SK-N-SH treated with all-trans-retinoic acid at 6 μM for 48 hours (cell line): ENCODE measurements around the gene TMEM181.

Experiments
- BACH2 ChIP-seq: fragments of 250-450 bp; sonication (Bioruptor Pico); IDR thresholded peaks from 2 replicates; pipeline ENCODE4 v1.9.0; 2021; ENCODE audit warnings: mild to moderate bottlenecking, borderline replicate concordance
- CSDC2 ChIP-seq: fragments of 250-450 bp; sonication (Bioruptor Pico); IDR thresholded peaks from 2 replicates; pipeline ENCODE4 v1.5.0; 2020; ENCODE audit warnings: mild to moderate bottlenecking, moderate library complexity
- CSRNP3 ChIP-seq: fragments of 250-450 bp; sonication (Bioruptor Pico); IDR thresholded peaks from 2 replicates; pipeline ENCODE4 v1.5.1; 2021; ENCODE audit warnings: mild to moderate bottlenecking, moderate library complexity
- ISL1 ChIP-seq: fragments of 250-450 bp; sonication (Bioruptor Pico); IDR thresholded peaks from 2 replicates; pipeline ENCODE4 v2.1.2; 2022; ENCODE audit warnings: mild to moderate bottlenecking, moderate library complexity
- RARB ChIP-seq: fragments of 250-450 bp; sonication (Bioruptor Pico); IDR thresholded peaks from 2 replicates; pipeline ENCODE4 v1.8.0; 2021; ENCODE audit warnings: mild to moderate bottlenecking, moderate library complexity
- TSHZ2 ChIP-seq: fragments of 250-450 bp; sonication (Bioruptor Pico); IDR thresholded peaks from 2 replicates; pipeline ENCODE4 v1.5.0; 2020; ENCODE audit warnings: mild to moderate bottlenecking, moderate library complexity
- ZC3H10 ChIP-seq: fragments of 250-450 bp; sonication (Bioruptor Pico); IDR thresholded peaks from 2 replicates; pipeline ENCODE4 v1.5.1; 2021; ENCODE audit warnings: mild to moderate bottlenecking, moderate library complexity
- ZFP3 ChIP-seq: fragments of 250-450 bp; sonication (Bioruptor Pico); IDR thresholded peaks from 2 replicates; pipeline ENCODE4 v1.5.0; 2020; ENCODE audit warnings: mild to moderate bottlenecking, moderate library complexity
- ZFP30 ChIP-seq: fragments of 450-650 bp; formaldehyde crosslinking; IDR thresholded peaks from 2 replicates; pipeline ENCODE4 v1.5.0; 2022; ENCODE audit warnings: mild to moderate bottlenecking, moderate library complexity
- ZNF70 ChIP-seq: fragments of 450-650 bp; formaldehyde crosslinking; IDR thresholded peaks from 2 replicates; pipeline ENCODE4 v1.5.0; 2020; ENCODE audit warnings: mild to moderate bottlenecking, moderate library complexity
- ZNF8 ChIP-seq: fragments of 450-650 bp; formaldehyde crosslinking; IDR thresholded peaks from 2 replicates; pipeline ENCODE4 v1.5.0; 2020; ENCODE audit warnings: mild to moderate bottlenecking, moderate library complexity

GRCh38 chr6:158586652-158587051 is 26.8 kb downstream of the TMEM181 start:
- TF ChIP-seq ZNF70 (no peak), TSHZ2 (CRISPR knock-in tag) (no peak), ZC3H10 (CRISPR knock-in tag) (no peak), ZFP3 (CRISPR knock-in tag) (no peak), ISL1 (CRISPR knock-in tag) (no peak), ZNF8 (CRISPR knock-in tag) (no peak), ZFP30 (CRISPR knock-in tag) (no peak), CSDC2 (CRISPR knock-in tag) (no peak), RARB (CRISPR knock-in tag) (no peak), BACH2 (CRISPR knock-in tag) (no peak), CSRNP3 (no peak)
